Activated T-cell treated with anti-CD3 and anti-CD28 coated beads, Interleukin-2, amount 50 U/mL, for 1 hour (primary cell): ENCODE data around the gene ANKS1B.

ENCODE experiments used
- DNase-seq: peaks from one replicate; pipeline ENCODE4 v3.0.0-alpha.2; 2020

ANKS1B gene

DNA sequence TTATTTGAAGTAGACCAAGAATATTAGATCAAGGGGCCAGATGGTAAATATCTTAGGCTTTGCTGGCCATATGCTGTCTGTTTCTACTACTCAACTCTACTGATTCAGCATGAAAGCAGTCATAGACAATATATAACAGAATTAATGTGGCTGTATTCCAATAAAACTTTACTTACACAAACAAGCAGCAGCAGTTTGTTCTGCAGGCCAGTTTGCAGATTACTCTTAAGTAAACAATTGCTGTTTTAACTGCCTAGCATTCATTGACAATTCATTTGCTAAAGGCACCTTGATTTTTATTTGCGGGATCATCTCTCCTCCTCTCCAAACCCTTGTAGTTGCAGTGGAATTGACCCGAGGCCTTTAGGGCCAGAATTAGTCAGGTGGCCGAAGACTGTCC lies 431.3 kb downstream of the ANKS1B start:
- DNase-seq = no peak

DNA sequence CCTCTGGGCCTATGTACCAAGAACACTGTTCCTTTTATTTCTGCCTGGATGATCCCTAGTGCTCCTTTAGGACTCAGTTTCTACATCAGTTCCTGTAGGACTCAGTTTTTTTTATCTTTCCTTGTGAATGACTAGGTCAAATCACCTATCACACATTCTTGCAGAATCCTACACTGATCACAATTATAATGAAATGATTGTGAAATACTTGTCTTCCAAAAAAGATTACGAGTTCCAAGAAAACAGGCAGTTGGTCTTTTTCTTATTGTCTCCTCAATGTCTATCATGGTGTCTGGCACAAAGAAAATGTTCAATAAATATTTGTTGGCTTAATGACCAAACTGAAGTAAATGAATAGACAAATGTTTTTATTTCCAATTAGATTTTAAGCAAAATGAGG lies 432.7 kb downstream of the ANKS1B start:
- no peak for DNase-seq

DNA sequence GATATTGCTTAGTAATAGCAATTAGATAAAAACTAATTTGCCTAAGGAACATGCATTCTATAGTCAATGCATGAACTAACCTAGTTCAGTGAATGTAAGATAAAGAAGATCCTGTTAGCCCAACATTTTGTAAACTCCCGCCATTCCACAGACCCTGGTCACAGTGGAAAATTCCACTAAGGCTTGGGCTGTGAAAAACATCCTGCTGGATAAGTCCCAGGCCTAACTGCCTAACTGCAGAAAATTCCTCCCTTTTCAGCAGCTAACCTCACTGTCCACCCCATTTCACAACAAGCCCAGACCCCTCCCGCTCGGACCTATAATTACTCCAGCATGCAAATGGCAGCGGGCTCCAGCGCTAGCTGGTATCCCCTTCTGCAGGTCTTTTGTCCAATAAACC lies 435.1 kb downstream of the ANKS1B start:
- no peak for DNase-seq

DNA sequence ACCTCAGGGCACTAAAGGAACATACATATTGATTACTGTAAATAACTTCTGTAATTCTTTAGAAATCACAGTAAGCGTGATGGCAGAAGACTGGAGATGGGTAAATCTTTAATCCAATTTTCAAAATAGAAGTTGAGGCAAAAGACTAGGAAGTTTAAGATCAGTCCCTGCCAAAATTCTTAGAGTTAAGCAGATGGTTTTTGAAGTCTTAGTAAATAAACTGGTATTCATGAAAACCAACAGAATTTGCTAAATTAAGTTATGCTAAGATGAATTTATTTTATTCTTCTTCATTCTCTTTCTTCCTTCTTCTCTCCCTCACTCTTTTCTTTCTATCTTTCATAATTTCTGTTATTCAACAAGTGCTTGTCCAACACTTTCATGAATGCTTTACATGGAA lies 435.5 kb downstream of the ANKS1B start:
- DNase-seq = no peak

DNA sequence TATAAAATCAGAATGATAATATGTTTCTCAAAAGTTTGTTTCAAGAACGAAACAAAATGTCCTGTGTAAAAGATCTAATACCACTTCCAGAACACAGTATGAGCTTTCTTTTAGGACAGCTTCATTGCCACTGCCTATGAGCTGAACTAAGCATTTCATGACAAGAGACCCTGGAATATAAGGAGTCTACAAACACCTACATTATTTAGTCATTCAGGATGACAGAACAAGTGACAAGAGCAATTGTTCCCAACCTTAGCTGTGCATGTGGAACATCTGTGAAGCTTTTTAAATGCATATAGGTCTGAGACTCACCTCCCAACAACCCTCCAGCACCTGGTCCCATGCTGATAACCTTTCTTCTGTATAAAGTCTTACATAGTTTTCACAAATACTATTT lies 440.3 kb downstream of the ANKS1B start:
- DNase-seq = no peak

DNA sequence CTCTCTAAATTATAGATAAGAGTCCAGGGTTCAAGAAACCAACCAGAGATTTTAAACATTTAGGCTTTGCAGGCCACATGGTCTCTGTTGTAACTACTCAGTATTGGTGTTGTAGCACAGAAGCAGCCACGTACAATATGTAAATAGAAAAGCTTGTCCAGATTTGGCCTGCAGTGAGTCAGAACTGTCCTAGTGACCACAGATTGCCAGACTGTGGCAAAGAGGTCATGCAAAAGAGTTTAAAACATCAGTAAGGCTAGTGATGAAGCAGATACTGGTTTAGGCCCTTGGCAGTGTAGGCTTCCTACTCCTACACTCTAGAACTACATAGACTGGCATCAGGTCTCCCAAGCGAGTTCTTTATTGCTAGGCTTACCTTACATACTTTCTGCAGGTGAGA lies 454.8 kb downstream of the ANKS1B start:
- no peak for DNase-seq

DNA sequence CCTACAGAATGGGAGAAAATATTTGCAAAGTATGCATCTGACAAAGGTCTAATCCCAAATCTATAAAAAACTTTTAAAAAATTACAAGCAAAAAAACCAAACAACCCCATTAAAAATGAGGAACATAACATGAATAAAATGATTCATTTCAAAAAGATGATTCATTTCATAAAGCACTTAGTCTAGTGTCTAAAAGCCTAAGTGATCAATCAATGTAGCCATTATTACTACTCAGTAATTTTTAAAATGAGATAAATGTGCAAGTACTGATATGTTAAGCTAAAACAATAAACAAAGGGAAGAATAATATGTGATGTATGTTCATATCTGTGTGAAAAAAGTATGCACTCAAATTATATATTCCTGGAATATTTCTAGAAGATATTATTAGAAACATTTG lies 456.3 kb downstream of the ANKS1B start:
- DNase-seq = no peak

DNA sequence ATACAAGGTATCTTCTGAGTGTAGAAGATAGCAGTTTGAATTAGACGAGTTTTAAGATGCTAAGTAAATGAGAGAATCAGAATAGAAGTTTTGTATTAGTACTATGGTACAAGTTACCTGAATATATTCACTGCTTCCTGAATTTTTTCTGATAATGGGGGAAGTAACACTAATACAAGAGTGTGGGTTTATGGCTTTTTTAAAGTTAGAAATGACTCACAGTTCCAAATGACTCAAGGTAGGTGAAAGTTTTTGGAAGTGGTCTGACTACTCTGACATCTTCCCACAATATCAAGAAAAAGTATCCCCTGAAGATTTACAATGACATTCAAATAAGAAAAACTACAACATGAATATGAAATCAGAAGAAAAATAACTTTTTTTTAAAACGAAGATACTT lies 460.9 kb downstream of the ANKS1B start:
- DNase-seq = no peak

DNA sequence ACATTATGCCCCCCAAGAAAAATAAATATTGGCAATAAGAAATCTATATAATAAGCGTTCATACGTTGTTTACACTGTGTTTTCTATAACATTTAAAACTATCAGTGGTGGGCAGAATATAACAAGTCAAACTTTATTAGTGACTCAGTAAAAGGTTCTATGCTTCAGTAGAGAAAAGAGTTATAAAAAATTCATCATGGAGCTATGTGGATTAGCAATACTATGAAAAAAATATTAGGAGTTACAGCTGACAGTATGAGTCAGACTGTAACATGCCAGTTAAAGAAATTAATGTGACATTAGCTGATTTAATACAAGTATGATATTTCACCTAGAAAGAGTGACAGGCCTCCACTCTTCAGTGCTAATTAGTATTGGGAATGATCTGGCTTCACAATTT lies 462.3 kb downstream of the ANKS1B start:
- no peak for DNase-seq

DNA sequence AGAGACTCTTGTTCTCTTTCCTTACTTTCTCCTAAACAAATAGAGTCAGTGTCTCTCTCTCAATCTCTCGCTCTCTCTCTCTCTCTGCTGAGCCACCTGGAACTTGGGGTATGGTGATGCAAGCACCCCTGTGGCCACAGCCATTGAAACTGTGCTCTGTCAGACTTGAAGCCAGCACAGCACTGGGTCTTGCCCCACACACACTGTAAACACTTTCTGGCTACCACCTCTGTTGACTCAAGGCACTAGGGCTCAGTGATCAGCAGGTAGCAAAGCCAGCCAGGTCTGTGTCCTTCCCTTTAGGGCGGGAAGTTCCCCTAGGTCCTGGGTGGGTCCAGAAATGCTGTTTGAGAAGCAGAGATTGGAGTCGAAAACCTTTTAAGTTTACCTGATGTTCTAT lies 463.1 kb downstream of the ANKS1B start:
- DNase-seq = no peak

DNA sequence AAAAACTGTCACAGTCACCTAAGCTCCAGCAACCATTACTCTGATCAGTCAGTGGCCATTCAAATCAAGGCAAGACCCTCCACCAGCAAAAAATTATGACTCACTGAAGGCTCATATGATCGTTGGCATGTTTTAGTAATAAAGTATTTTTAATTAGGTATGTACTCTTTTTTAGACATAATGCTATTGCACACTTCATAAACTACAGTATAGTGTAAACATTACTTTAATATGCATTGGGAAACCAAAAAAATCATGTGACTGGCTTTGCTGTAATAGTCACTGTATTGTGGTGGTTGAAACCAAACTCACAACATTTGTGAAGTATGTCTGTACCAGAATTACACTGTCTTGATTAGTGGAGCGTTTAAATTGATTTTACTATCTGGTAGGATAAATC lies 471.7 kb downstream of the ANKS1B start:
- DNase-seq = no peak

DNA sequence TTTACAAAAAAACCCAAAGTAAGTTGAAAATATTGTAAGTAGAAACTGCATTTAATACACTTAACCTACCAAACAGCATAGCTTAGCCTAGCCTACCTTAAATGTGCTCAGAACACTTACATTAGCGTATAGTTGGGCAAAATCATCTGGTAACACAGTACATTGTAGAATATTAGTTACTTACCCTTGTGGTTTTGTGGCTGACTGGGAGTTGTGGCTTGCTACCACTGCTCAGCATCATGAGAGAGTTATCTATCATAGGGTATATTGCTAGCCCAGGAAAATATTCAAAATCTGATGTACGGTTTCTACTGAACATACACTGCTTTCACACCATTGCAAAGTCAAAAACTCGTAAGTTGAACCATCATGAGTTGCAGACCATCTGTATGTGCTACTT lies 478.9 kb downstream of the ANKS1B start:
- no peak for DNase-seq

DNA sequence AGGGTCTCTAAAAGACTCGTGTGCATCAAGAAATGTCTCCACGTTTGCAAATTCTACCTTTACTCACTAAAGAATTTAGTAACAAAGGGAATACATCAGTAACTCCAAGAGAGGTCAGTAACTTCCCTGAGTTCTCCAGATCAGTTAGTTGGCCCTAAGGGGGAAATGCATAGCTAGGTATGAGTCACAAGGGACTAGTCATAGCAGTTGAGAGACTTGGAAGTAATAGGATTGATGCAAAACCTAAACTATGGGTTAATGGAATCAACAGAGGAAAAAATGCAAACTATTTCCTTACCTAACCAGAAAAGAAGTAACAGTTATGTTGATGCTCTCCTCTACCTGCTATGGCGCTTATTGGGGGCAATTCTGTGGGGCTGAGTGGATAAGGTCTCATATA lies 486.0 kb downstream of the ANKS1B start:
- no peak for DNase-seq

DNA sequence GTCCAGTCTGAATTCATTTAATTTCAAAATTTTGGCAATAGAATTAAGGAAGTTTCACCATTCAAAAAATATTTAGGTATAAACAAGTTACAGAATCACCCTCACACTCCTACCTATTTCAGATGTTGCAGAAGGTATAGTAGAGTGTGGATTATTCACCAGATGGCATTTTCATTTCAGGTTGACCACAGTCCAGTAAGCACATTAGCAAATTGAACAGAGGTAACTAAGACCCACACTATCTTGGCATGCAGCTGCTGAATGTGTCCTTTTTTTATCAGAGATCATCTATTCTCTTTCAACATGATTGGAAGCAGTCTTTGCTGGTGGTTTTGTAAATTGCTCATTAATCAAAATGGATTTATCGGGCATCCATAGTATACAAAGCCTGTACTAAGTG lies 488.9 kb downstream of the ANKS1B start:
- no peak for DNase-seq

DNA sequence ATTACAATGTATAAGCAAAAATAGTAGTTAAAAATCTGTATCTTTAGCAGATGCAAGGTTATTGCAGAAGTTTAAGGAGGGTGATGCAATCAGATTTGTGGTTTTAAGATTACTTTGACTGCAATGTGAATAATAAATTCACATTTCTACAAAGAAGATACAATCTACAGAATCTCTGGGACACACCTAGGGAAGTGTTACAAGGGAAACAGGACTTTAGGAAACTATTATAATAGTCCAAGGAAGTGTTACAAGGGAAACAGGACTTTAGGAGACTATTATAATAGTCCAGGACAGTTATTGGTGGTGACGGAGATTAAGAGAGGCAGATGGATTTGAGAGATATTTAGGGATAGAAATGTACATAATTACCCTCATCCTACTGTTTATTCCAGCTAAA lies 491.5 kb downstream of the ANKS1B start:
- no peak for DNase-seq

DNA sequence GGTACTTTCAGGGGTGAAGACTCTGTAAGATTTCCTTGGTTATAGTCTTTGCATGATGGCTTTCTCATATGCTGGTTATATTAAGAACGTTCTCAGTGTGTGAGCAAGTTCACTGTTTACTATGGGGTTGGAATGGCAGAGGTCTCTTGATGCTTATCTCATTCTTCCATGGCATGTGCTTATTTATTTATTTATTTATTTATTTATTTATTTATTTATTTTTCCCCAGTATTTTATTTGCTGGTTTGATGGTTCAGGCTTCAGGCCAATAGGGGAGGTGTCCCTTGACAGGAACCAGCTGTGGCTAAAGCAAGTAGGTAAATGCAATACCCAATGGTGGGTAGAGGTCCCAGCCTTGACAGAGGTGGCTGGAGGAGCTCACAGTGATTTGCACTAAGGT lies 498.5 kb downstream of the ANKS1B start:
- no peak for DNase-seq

DNA sequence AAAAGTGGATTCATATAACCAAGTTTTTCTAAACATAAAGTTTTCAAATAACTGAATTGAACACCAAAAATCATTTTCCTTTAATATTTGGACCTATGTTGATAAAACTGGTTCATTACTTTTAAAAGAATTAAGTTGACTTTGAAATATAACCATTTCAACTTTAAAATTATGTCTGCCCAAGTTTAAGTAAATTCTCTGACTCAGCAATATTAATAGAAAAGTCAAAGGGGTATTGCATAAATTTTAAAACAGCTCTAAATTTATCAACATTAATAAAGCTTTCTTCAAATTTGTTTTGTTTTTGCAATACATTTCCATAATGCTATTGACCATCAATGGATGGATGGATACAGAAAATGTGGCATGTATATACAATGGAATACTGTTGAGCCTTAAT lies 505.6 kb downstream of the ANKS1B start:
- DNase-seq = no peak

DNA sequence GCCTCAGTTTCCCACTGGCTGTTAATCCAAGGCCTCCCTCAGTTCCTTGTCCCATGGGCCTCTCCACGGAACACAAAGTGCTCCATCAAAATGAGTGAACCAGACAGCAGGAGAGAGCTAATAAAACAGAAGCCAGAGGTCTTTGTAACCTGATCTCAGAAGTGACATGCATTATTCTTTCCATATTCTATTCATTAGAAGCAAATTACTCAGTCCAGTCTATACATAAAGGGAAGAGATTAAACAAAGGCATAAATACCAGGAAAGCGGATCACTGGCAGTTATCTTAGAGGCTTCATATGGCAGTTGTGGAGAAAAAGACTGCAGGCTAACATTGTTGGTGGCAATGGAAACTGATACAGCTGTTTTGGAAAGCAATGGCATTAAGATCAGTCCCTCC lies 507.8 kb downstream of the ANKS1B start:
- no peak for DNase-seq

DNA sequence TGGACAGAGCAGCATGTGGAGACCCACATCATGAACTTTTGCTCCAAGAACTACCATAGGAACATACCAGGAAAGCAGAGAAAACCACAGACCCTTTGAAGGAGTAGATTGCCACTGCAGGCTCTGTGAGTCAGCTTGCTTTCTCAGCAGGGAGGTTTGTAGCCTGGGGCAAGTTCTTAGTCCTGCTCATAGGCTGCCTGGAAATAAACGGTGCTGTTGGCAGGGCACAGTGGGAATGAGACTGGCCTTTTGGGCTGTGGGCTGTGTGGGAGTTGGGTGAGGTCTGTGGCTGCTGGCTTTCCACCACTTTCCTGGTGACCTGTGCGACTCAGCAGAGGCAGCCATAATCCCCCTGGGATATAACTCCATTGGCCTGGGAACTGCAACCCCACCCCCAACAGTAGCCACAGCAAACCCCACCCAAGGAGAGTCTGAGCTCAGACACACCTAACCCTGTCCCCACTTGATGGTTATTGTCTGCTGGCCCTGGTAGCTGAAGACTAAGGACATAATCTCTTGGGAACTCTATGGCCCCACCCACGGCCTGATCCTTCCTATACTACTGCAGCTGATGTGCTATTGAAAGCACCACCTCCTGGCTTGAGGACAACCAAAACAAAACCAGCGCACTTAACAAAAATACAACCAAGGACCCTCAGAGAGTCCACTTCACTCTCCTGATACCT lies 529.2 kb downstream of the ANKS1B start:
- no peak for DNase-seq

DNA sequence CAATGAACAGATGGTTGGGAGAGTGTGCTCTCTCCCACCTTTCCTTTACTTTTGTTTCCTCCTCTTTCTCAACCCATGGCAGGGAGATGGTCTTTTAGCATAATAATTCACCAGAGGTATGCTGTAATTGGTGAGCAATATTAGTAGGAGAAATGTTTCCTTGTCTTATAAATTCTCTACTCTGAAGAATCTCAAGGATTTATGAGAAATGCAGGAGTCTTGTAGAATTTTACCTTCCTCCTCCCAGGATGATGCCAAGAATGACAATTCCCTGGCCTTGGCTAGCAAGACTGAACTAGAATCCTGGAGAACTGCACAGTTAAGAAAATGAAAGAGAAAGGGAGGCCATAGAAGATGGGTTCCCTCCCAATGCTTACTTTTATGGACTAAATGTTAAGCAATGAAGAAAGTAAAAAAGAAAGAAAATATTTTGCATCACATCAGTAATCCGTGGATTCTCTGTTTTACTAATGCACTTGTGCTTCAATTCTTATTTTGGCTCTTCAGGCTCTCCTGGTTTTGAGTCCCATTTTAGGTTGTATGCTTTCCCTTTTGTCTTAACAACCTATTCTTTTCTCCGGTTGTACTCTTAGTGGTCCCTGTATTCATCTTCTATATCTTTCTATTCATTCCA lies 530.1 kb downstream of the ANKS1B start:
- DNase-seq = no peak

DNA sequence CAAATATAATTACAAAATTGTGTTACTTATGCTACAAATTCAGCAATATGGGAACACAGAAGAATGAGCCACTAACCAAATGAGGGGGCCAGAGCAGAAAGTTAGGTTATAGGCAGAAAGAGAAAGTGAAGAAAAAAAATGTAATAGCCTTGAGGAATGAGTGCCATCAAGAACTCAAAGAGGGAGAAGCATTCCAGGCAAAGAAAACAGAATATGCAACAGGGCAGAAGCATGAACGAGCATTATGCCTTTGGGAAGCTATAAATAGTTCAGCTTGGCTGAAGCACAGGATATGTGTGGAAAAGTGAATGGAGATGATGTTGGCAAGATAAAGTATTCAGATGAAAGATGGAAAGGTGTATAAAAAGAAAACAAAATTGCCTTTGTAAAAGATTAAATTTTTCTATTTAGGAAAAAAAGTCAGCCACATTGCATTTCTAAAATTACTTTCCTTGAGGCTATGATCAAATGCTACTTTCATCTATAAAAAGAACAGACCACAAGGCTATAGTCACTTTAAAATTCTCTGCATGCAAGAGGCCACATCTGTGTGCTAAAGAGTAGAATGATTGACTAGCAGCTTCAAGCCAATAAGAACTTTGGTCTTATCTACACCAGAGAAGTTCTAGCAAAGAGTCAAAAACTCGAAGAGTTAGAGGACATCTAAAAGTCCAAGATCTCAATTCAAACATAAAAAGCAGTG lies 530.7 kb downstream of the ANKS1B start:
- DNase-seq = no peak

DNA sequence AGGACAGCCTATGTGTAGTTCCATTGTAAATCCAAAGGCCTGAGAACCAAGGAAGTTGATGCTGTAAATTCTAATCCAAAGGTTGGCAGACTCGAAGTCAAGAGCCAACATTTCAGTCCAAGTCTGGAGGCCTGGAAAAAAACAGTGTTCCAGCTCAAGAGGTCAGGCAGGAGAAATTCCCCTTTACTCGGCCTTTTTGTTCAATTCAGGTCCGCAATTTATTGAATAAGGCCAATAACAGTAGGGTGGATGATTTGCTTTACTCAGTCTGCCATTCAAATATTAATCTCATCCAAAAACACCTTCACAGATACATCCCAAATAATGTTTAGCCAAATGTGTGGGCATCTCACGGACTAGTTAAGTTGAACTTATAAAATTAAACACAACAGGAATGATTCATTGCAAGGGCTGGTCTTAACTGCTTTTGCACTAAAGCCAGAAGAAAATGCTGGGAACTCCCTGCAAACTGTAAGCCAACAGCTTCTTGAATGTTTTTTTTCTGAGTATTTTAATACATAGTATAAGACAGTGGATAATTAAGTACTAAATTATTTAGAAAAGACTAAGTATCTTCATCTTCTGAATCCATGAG lies 534.6 kb downstream of the ANKS1B start:
- no peak for DNase-seq

DNA sequence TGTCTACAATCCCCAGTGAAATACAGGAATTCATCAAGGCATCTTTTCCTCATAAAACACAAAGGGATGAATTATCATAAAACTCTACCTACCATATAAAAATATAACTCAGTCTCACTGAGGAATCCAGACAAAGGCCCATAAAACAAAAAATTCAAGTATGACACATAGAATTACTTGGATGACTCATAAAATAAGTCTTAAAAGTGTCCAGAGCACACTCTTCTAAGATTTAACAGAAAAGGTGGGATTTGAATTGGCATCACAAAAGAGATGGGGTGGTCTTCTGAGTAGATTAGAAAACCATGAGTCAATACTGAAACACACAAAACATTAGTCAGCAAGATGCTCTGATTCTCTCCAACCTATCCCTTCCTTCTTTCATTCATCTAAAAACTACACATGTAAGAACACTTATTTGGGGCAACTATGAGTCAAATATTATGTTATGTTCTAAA lies 539.8 kb downstream of the ANKS1B start:
- no peak for DNase-seq

DNA sequence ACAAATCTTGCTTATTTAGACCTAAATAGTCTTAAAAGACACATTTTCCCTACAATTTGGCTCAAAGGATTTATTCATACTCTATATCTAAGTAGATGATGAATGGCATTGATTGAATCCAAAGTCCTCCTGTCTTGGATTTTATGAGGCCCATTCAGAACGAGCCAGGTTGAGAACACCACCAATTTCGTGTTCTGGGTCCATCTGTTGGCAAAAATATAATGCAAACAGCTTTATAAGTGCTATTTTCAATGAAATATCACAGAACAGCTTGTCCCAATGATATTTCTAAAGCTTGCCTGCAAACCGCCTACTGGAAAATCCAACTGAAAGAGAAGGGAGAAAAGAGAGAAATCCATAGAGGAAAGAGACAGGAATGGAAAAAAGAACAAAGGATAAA lies 542.0 kb downstream of the ANKS1B start:
- DNase-seq = no peak
